K562 (cell line): Measurements from ENCODE around the gene PFN3. TPM values are rescaled to one million over a fixed set of nuclear protein-coding genes. Genes with fewer than 3 reads are reported as not detected.

Source experiments
- CBX3 ChIP-seq, 2 experiments: IDR thresholded peaks; 1 replicate in 1 of 2; 2 replicates in 1 of 2; pipeline ENCODE4 v1.6.1; 2012; ENCODE audit warnings: inconsistent platforms in 2 of 2, low read length in 2 of 2, borderline replicate concordance in 1 of 2, control low read depth in 1 of 2
- ELF1 ChIP-seq: fragments of 200-800 bp; sonication (Bioruptor generic); IDR thresholded peaks from 2 replicates; pipeline ENCODE4 v1.6.1; 2016; ENCODE audit warnings: missing genetic modification characterization, missing compliant biosample characterization
- MTA1 ChIP-seq: fragments of 450-650 bp; IDR thresholded peaks from 2 replicates; pipeline ENCODE4 v1.6.1; 2017; ENCODE audit warnings: borderline replicate concordance
- NR2F6 ChIP-seq: fragments of 450-650 bp; formaldehyde crosslinking; IDR thresholded peaks from 2 replicates; pipeline ENCODE4 v1.4.0; 2020; ENCODE audit warnings: mild to moderate bottlenecking
- NUFIP1 ChIP-seq: fragments of 450-650 bp; IDR thresholded peaks from 2 replicates; pipeline ENCODE4 v1.6.1; 2018; ENCODE audit not compliant: partially characterized antibody
- SIN3A ChIP-seq, 2 experiments: fragments of 150-350 bp in 1 of 2; IDR thresholded peaks; 2 replicates each; pipeline ENCODE4 v1.6.1; 2011 to 2016; ENCODE audit warnings: borderline replicate concordance in 2 of 2, low read depth in 2 of 2, low read length in 2 of 2, mild to moderate bottlenecking in 2 of 2, moderate library complexity in 2 of 2; ENCODE audit not compliant: control insufficient read depth in 1 of 2
- SIRT6 ChIP-seq: IDR thresholded peaks from one replicate; pipeline ENCODE4 v1.6.1; 2012; ENCODE audit warnings: low read depth, mild to moderate bottlenecking, control low read depth, inconsistent platforms, low read length, moderate library complexity
- TSC22D4 ChIP-seq: fragments of 450-650 bp; IDR thresholded peaks from 2 replicates; pipeline ENCODE4 v1.6.1; 2016; ENCODE audit warnings: missing genetic modification characterization, missing biosample characterization, control low read depth
- XRCC3 ChIP-seq: fragments of 450-650 bp; IDR thresholded peaks from 2 replicates; pipeline ENCODE4 v1.6.1; 2017; ENCODE audit warnings: mild to moderate bottlenecking, moderate library complexity
- YY1 ChIP-seq, 3 experiments: IDR thresholded peaks; 2 replicates each; pipeline ENCODE4 v1.6.1; 2011; ENCODE audit warnings: low read length in 2 of 3, mild to moderate bottlenecking in 2 of 3, moderate library complexity in 2 of 3, borderline replicate concordance in 1 of 3, control low read depth in 1 of 3, low read depth in 1 of 3; ENCODE audit not compliant: insufficient read depth in 3 of 3, insufficient replicate concordance in 2 of 3, control insufficient read depth in 1 of 3, insufficient read length in 1 of 3; ENCODE audit errors: extremely low read depth in 1 of 3
- ZNF347 ChIP-seq: fragments of 450-650 bp; formaldehyde crosslinking; IDR thresholded peaks from 2 replicates; pipeline ENCODE4 v1.4.0; 2020; ENCODE audit warnings: low read depth, mild to moderate bottlenecking, moderate library complexity
- polyA plus RNA-seq, 8 experiments: library from polyadenylated mRNA; depleted of rRNA in 4 of 8; stranded (reverse) in 5 of 8; unstranded in 3 of 8; fragments of >200 nt; fragmentation: Nextera tagmentation in 2 of 8; fragmentation: Illumina TruSeq in 1 of 8; extraction: Ambion mirVana in 2 of 8; extraction: Trizol in 1 of 8; gene quantifications; 2 replicates each; pipeline versions ENCODE4 v1.2.1 to v1.2.3, GENCODE V29; 2011 to 2014; ENCODE audit warnings: inconsistent platforms in 1 of 8, missing spikeins in 1 of 8
- total RNA-seq, 7 experiments: library from RNA; depleted of rRNA in 6 of 7; stranded (reverse); fragments of >200 nt in 6 of 7; fragmentation: Illumina TruSeq in 2 of 7; extraction: Trizol in 2 of 7; gene quantifications; 2 replicates each; pipeline versions ENCODE4 v1.2.1 to v1.2.3, GENCODE V29; 2011 to 2021; ENCODE audit warnings: low replicate concordance in 1 of 7
- TF ChIP-seq, protein P1 (sequence below): fragments of 450-650 bp; IDR thresholded peaks from 2 replicates; pipeline ENCODE4 v1.7.1; 2018; ENCODE audit warnings: mild to moderate bottlenecking, low read depth; ENCODE audit not compliant: partially characterized antibody
- TF ChIP-seq, protein P2 (sequence below), 2 experiments: fragments of 450-650 bp; IDR thresholded peaks; 2 replicates each; pipeline ENCODE4 v1.6.1; 2016
- TF ChIP-seq, protein P3 (sequence below): fragments of 250-450 bp; sonication (Bioruptor Pico); IDR thresholded peaks from 2 replicates; pipeline ENCODE4 v1.4.0; 2020; ENCODE audit warnings: mild to moderate bottlenecking, moderate library complexity
- TF ChIP-seq, protein P4 (sequence below): fragments of 200-800 bp; sonication (Bioruptor generic); IDR thresholded peaks from 2 replicates; pipeline ENCODE4 v1.6.1; 2017; ENCODE audit warnings: missing genetic modification characterization, missing compliant biosample characterization
- TF ChIP-seq, protein P5 (sequence below): sonication (generic); formaldehyde crosslinking; IDR thresholded peaks from 2 replicates; pipeline ENCODE4 v1.8.0; 2022; ENCODE audit warnings: mild to moderate bottlenecking, missing genetic modification reagents, borderline replicate concordance

The PFN3 gene
- total and polyA plus RNA-seq, 9 of the 15 experiments (the other 6 are each of a cell fraction or from before 2014, with no cell fraction given), result not detected

DNA sequence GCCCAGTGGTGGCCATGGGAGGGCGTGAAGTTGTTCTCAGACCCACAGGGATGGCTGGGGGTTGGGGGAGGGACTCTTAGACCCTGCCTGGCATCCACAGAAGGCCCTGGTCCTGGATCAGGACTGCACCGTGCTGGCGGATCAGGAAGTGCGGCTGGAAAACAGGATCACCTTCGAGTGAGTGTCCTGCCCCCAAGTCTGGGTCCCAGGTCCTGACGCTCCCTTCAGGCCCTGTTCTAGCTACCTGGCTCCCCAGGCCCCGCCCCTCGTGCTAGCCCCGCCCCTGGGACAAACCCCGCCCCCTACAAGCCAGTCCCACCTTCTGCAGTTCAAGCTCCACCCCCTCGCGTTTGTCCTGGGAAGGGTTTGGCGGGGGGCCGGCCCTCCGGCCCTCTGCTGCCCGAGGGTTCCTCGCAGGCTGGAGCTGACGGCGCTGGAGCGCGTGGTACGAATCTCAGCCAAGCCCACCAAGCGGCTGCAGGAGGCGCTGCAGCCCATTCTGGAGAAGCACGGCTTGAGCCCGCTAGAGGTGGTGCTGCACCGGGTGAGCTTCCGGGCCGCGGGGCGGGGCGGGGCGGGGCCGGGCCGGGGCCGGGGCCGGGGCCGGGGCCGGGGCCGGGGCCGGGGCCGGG lies 29.9 kb downstream of the PFN3 start (continued):
- TF ChIP-seq SIN3A (IDR thresholded peaks at IDR 0.05; ENCODE audit: borderline replicate concordance in 2 of 2, control insufficient read depth in 1 of 2, low read depth in 2 of 2, low read length in 2 of 2) (peak; percentile 62 to 71; a peak in 2 of 4 replicates), ZNF347 (CRISPR knock-in tag) (no peak), NR2F6 (no peak), YY1 (IDR thresholded peaks at IDR 0.05; ENCODE audit: borderline replicate concordance in 1 of 3, control insufficient read depth in 1 of 3, extremely low read depth in 1 of 3, insufficient read depth in 3 of 3, insufficient read length in 1 of 3, insufficient replicate concordance in 2 of 3, low read depth in 1 of 3, low read length in 2 of 3) (peak in 2 of 3 experiments; percentile 28 to 48), MTA1 (no peak), NUFIP1 (no peak), XRCC3 (no peak), SIRT6 (no peak), TSC22D4 (no peak), ELF1 (tag) (0 out of 2 replicates have a peak, but pooled peaks have one; percentile 22), CBX3 (IDR thresholded peaks at IDR 0.05; ENCODE audit: borderline replicate concordance in 1 of 2, low read length in 2 of 2) (peak in 1 of 2 experiments; percentile 90; a peak in 1 of 3 replicates)
- TF ChIP-seq, protein P1, sequence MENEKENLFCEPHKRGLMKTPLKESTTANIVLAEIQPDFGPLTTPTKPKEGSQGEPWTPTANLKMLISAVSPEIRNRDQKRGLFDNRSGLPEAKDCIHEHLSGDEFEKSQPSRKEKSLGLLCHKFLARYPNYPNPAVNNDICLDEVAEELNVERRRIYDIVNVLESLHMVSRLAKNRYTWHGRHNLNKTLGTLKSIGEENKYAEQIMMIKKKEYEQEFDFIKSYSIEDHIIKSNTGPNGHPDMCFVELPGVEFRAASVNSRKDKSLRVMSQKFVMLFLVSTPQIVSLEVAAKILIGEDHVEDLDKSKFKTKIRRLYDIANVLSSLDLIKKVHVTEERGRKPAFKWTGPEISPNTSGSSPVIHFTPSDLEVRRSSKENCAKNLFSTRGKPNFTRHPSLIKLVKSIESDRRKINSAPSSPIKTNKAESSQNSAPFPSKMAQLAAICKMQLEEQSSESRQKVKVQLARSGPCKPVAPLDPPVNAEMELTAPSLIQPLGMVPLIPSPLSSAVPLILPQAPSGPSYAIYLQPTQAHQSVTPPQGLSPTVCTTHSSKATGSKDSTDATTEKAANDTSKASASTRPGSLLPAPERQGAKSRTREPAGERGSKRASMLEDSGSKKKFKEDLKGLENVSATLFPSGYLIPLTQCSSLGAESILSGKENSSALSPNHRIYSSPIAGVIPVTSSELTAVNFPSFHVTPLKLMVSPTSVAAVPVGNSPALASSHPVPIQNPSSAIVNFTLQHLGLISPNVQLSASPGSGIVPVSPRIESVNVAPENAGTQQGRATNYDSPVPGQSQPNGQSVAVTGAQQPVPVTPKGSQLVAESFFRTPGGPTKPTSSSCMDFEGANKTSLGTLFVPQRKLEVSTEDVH, result no peak
- TF ChIP-seq, protein P2, sequence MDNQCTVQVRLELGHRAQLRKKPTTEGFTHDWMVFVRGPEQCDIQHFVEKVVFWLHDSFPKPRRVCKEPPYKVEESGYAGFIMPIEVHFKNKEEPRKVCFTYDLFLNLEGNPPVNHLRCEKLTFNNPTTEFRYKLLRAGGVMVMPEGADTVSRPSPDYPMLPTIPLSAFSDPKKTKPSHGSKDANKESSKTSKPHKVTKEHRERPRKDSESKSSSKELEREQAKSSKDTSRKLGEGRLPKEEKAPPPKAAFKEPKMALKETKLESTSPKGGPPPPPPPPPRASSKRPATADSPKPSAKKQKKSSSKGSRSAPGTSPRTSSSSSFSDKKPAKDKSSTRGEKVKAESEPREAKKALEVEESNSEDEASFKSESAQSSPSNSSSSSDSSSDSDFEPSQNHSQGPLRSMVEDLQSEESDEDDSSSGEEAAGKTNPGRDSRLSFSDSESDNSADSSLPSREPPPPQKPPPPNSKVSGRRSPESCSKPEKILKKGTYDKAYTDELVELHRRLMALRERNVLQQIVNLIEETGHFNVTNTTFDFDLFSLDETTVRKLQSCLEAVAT (IDR thresholded peaks at IDR 0.05), result no peak
- TF ChIP-seq, protein P3, sequence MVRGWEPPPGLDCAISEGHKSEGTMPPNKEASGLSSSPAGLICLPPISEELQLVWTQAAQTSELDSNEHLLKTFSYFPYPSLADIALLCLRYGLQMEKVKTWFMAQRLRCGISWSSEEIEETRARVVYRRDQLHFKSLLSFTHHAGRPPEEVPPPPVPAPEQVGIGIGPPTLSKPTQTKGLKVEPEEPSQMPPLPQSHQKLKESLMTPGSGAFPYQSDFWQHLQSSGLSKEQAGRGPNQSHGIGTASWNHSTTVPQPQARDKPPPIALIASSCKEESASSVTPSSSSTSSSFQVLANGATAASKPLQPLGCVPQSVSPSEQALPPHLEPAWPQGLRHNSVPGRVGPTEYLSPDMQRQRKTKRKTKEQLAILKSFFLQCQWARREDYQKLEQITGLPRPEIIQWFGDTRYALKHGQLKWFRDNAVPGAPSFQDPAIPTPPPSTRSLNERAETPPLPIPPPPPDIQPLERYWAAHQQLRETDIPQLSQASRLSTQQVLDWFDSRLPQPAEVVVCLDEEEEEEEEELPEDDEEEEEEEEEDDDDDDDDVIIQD (CRISPR knock-in tag), result no peak
- TF ChIP-seq, protein P4, sequence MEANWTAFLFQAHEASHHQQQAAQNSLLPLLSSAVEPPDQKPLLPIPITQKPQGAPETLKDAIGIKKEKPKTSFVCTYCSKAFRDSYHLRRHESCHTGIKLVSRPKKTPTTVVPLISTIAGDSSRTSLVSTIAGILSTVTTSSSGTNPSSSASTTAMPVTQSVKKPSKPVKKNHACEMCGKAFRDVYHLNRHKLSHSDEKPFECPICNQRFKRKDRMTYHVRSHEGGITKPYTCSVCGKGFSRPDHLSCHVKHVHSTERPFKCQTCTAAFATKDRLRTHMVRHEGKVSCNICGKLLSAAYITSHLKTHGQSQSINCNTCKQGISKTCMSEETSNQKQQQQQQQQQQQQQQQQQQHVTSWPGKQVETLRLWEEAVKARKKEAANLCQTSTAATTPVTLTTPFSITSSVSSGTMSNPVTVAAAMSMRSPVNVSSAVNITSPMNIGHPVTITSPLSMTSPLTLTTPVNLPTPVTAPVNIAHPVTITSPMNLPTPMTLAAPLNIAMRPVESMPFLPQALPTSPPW (CRISPR knock-in tag), result peak; percentile 84
- TF ChIP-seq, protein P5, sequence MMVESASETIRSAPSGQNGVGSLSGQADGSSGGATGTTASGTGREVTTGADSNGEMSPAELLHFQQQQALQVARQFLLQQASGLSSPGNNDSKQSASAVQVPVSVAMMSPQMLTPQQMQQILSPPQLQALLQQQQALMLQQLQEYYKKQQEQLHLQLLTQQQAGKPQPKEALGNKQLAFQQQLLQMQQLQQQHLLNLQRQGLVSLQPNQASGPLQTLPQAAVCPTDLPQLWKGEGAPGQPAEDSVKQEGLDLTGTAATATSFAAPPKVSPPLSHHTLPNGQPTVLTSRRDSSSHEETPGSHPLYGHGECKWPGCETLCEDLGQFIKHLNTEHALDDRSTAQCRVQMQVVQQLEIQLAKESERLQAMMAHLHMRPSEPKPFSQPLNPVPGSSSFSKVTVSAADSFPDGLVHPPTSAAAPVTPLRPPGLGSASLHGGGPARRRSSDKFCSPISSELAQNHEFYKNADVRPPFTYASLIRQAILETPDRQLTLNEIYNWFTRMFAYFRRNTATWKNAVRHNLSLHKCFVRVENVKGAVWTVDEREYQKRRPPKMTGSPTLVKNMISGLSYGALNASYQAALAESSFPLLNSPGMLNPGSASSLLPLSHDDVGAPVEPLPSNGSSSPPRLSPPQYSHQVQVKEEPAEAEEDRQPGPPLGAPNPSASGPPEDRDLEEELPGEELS, result no peak
